COR-L47 (cell line): ENCODE data around the gene TMEM179B.
A peak's percentile ranks its signal among the peaks of the same experiment; 100 is the strongest.
"Not testable (repeated sequence)": the region's sequence is repeated elsewhere in the genome, so short reads cannot be mapped to it uniquely, and the experiment has no call there.

Experiments
- DNase-seq: peaks from one replicate; lab custom pipeline; 2025; lab: John Stamatoyannopoulos, UW

Gene TMEM179B

GRCh38 chr11:62787005-62787759 is at the start of gene TMEM179B:
Gene TMEM179B, plus strand, starts transcription at chr11:62787402. Its CDS starts 30 bp downstream, at chr11:62787432.
- peak; percentile 99 for DNase-seq

GRCh38 chr11:62747475-62748160 is 39.6 kb upstream of the TMEM179B start:
- no peak for DNase-seq

DNA sequence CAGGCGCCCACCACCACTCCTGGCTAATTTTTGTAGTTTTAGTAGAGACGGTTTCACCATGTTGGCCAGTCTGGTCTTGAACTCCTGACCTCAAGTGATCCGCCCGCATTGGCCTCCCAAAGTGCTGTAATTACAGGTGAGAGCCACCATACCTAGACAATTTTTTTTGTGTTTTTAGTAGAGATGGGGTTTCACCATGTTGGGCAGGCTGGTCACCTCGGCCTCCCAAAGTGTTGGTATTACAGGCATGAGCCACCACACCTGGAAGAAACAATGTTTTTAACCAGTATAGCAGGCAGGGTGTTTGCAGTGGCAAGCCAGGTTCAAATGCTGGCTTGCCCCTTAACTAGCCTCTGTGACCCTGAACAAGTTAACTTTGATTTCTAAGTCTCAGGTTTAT is 37.3 kb upstream of the TMEM179B start:
- not testable (repeated sequence) for DNase-seq

DNA sequence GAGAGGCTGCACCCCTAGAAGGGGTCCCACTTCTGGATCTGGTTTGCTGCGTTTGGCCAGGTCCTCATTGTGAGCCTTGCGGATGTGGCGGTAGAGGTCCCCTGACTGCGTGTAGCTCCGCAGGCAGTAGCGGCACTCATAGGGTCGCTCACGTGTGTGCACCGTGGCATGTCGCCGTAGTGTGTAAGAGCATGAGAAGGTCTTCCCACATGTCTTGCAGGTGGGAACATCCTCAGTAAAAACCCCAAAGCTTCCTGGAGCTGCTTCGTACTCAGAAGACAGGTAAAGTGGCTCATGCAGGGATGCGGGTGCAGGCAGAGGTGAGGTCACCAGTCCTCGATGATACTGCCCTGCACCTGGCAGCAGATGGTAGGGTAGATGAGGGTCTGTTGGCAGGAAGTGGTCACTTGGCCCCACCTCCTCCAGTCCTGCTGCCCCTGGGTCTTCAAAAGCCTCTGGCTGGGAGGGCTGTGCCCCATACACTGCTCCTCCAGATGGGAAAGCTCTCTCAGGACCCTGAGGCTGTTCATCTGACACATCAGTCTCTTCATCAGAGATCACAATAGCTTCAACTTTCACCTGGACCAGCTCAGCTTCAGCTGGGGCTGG is 34.9 kb upstream of the TMEM179B start:
- DNase-seq, result no peak

GRCh38 chr11:62752994-62753735 is 34.0 kb upstream of the TMEM179B start:
- no peak for DNase-seq

GRCh38 chr11:62753736-62754603 is 33.2 kb upstream of the TMEM179B start, which contains the start of gene ZBTB3:
Gene ZBTB3, minus strand, starts transcription at chr11:62754160. Its CDS starts 496 bp downstream, at chr11:62753664.
- peak; percentile 97 for DNase-seq

DNA sequence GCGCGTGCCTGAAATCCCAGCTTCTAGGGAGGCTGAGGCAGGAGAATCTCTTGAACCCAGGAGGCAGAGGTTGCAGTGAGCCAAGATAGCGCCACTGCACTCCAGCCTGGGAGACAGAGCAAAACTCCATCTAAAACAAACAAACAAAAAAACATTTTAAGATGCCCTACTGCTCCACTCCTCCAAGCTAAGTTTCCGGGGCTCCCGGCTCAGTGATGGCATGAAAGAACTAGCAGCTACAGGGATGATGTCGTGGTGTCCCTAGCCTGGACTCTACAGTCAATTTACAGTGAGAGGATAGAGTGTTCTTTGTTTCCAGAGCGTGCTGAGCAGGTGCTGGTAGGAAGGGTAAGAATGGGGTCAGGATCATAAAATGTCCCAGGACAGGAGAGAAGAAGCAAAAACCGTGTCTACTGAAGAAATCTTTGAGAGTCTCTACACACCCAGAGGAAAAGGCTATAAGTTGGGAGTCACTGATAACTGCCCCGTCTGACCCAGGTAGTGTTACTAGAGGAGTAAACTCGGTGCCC is 32.1 kb upstream of the TMEM179B start:
- no peak for DNase-seq

DNA sequence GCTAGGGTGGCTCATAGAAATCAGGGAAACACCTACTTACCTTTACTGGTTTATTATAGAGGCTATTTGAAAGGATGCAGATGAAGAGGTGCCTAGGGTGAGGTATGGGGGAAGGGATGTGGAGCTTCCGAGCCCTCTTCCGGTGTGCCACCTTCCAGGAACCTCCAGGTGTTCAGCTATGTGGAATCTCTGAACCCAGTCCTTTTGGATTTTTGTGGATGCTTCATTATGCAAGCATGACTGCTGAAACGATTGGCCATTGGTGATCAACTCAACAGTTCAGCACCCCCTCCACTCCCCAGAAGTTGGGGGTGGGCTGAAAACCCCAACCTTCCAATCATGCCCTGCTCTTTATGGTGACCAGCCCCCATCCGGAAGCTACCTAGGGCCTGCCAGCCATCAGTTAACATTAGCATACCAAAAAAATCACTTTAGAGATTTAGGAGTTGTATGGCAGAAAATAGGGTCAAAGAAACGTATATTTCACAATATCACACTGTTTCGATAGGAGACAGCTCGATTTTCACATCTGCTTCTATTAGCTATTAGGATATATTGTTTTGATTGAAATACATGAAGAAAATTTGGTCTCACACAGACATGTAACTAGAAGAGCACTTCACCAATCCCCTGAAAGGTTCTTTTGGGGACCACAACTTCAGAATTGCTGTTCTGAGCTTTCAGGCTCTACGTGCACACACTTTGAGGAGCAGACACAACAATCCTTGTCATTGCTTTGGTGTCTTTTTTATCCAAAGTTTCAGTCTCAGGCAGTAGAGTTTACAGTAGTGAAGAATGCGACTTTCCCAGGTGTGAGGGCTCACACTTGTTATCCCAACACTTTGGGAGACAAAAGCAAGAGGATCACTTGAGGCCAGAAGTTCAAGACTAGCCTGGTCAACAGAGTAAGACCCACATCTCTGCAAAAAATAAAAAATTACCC is 29.1 kb upstream of the TMEM179B start:
- DNase-seq, result no peak

- DNase-seq, result not testable (repeated sequence)
These were observed 26.4 kb upstream of the TMEM179B start for GRCh38 chr11:62760867-62761227.

DNA sequence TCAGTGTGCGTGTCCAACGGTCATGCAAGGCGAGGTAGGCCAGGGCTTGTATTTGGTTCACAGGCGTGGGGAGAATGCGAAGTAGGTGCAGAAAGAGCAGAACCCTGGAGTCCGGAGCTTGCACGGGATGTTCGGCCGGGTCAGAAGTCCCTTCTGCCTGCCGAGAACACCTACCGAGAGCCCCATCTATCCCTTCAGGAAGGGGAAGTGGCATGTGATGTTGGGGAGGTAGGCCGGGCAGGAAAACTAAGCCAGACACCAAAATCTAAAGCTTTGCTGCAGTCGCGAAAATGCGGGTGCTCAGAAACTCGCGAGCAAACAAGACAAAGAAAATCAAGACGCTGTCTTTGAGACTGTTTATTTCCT is 16.4 kb upstream of the TMEM179B start:
- peak; percentile 27 for DNase-seq

DNA sequence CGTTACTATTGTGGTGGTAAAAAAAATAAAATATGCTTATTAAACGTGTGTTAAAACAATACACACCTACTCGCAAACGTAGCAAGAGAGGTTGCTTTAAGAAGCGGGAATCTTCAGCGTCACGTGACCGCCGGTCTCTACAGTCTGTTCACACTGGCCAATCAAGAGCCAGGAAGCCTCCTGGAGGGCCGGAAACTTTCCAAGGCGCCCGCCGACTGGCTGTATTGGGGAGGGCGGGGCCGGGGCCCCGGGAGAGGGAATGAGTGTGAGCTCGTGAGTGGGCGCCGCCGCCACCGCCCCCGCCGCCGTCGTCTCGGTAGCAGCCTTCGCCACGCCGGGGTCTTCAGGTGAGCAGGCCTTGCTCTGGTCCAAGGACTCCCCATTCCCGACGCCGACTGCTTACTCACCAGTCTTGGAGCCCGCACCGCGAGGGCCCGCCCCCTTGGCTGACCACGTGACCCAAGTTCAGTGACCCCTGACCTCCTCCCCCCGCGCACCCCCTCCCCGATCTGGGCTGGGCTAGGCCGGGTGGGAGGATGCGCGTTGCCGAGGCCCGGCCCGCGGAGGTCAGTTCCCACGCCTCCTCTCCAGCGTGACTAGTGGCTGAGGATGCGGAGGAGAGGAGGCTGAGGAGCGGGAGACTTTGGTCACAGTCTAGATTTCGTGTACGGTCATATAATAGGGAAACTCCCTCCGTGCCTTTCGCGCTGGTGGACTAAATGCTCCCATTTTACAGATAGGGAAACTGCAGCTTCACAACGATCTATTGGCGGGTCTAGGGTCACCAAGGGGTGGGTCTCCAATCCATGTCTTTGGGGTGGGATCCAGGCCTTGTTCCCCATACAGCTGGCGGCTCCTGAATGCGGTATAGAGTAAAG is 15.8 kb upstream of the TMEM179B start, which contains the start of gene TAF6L:
TSS of gene TAF6L (plus strand) at position 253 of the 878 bp plus-strand sequence. CDS start 4,388 bp downstream, outside the sequence.
- DNase-seq, result peak; percentile 97

GRCh38 chr11:62774407-62774806 is 12.8 kb upstream of the TMEM179B start:
- DNase-seq, result no peak

- no peak for DNase-seq
These were observed 11.6 kb upstream of the TMEM179B start for GRCh38 chr11:62775646-62776045.

DNA sequence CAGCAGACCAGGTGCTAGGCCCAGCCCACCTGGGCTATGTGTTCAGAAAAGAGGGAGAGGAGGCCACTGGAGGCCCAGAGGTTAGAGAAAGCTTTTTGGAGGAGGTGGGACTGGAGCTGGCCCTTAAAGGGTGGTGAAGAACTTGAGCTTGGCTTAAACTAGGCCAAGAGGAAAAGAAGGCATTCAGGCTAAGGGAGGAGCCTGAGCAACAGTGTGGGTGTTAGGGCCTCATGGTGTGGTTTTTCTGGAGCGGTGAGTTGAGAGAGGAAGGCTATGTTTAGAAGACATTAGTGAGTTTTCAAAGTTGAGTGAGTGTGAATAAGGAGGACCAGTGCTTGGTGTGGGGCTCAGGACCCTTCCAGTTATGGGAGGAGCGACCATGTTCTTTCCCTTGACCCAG is 9.8 kb upstream of the TMEM179B start:
- no peak for DNase-seq

GRCh38 chr11:62778441-62778840 is 8.8 kb upstream of the TMEM179B start:
- no peak for DNase-seq

GRCh38 chr11:62782753-62783152 is 4.4 kb upstream of the TMEM179B start:
- DNase-seq, result no peak

DNA sequence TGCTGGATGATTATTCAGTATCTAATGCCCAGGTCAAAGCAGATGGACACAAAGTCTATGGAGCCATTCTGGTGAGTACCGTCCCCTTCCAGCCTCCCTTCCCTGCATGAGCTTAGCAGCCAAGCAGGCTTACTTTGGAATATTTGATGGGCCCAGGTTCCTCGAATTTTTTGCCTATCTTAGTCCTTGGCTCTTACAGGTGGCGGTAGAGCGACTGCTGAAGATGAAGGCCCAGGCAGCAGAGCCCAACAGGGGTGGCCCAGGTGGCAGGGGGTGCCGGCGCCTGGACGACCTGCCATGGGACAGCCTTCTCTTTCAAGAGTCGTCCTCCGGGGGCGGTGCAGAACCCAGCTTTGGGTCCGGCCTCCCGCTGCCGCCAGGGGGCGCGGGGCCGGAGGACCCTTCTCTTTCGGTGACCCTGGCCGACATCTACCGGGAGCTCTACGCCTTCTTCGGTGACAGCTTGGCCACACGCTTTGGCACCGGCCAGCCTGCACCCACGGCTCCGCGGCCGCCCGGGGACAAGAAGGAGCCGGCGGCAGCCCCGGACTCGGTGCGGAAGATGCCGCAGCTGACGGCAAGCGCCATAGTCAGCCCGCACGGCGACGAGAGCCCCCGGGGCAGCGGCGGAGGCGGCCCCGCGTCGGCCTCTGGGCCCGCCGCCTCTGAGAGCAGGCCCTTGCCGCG is 741 bp upstream of the TMEM179B start:
- DNase-seq, result peak; percentile 74

DNA sequence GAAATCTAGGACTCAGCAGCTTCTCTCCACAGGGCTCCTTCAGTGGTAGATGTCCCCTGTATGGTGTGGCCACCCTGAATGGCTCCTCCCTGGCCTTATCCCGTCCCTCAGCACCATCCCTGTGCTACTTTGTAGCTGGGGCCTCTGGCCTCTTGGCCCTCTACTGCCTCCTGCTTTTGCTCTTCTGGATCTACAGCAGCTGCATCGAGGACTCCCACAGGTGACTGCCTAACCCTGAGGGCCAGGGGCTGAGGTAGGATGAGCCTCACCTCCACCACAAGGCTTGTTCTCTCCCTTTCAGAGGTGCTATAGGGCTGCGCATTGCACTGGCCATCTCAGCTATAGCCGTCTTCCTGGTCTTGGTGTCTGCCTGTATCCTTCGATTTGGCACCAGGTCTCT is 1.8 kb downstream of the TMEM179B start:
- DNase-seq, result no peak
